Activated CD8-positive, alpha-beta T cell treated with anti-CD3 and anti-CD28 coated beads for 36 hours (primary cell): Measurements from ENCODE around the gene HABP2. TPM values are rescaled to one million over a fixed set of nuclear protein-coding genes. Genes with fewer than 3 reads are reported as not detected.

Source experiments
- ATAC-seq: fragments of 200-7000 bp; cut with Tn5 transposase; one replicate; pipeline ENCODE4 v1.10.0; 2021; ENCODE audit warnings: mild to moderate bottlenecking, moderate library complexity
- CTCF ChIA-PET: fragments of 350-600 bp; sonication (Branson Sonifier 250); formaldehyde crosslinking; loops from one replicate; lab custom pipeline; 2021; ENCODE audit warnings: antibody characterized with exemption; lab: Charles Lee
- POLR2A ChIA-PET: fragments of 350-600 bp; sonication (Branson Sonifier 250); formaldehyde crosslinking; loops from one replicate; lab custom pipeline; 2021; ENCODE audit warnings: antibody characterized with exemption; lab: Charles Lee
- DNase-seq: peaks from one replicate; pipeline ENCODE4 v3.0.0-alpha.2; 2020
- H3K27ac Mint-ChIP-seq: one replicate; pipeline ENCODE4 v1.8.0; 2021; ENCODE audit warnings: mild to moderate bottlenecking, mixed read lengths
- H3K27me3 Mint-ChIP-seq: one replicate; pipeline ENCODE4 v1.8.0; 2021; ENCODE audit warnings: mixed read lengths
- H3K36me3 Mint-ChIP-seq: one replicate; pipeline ENCODE4 v1.8.0; 2021; ENCODE audit warnings: low read depth, mixed read lengths
- H3K4me1 Mint-ChIP-seq: one replicate; pipeline ENCODE4 v1.8.0; 2021; ENCODE audit warnings: low read depth, mixed read lengths
- H3K4me3 Mint-ChIP-seq: one replicate; pipeline ENCODE4 v1.8.0; 2021; ENCODE audit warnings: mild to moderate bottlenecking, moderate library complexity, mixed read lengths
- H3K9me3 Mint-ChIP-seq: one replicate; pipeline ENCODE4 v1.8.0; 2021; ENCODE audit warnings: mixed read lengths
- intact Hi-C: fragments of 100-400 bp; cut with micrococcal nuclease; formaldehyde crosslinking; loops from one replicate; pipeline ENCODE4 v1.10.0; 2022
- total RNA-seq, 2 experiments: library from RNA; stranded (reverse); gene quantifications; one replicate each; pipeline ENCODE4 v1.2.3, GENCODE V29; 2021
- TF ChIP-seq, protein P1 (sequence below): fragments of 200-600 bp; IDR thresholded peaks from one replicate; pipeline ENCODE4 v1.8.0; 2022; ENCODE audit warnings: antibody characterized with exemption, mild to moderate bottlenecking

The HABP2 gene
- total RNA-seq, 2 experiments from 2014 or later = not detected

- intact Hi-C loops = no loop called here
- Mint-ChIP-seq H3K27ac (no peak overlapping the region), H3K36me3 (no peaks in the 10 kb centered on the region)
These were observed 78.2 kb downstream of the HABP2 start for GRCh38 chr10:113630929-113631533.

GRCh38 chr10:113631684-113632367 is 79.0 kb downstream of the HABP2 start:
- intact Hi-C loops = no loop called here
- DNase-seq = no peak
- H3K9me3 Mint-ChIP-seq = no peaks in the 10 kb centered on the region
- H3K4me3 Mint-ChIP-seq = no peak overlapping the region
- no peaks in the 10 kb centered on the region for H3K36me3 Mint-ChIP-seq
- H3K27me3 Mint-ChIP-seq = peaks cover 8% of the 10 kb centered on the region
- ATAC-seq = no peak
- ChIA-PET CTCF (no interaction called here), POLR2A (no interaction called here)
- no peaks in the 10 kb centered on the region for H3K4me1 Mint-ChIP-seq
- no peak overlapping the region for H3K27ac Mint-ChIP-seq
- TF ChIP-seq, protein P1, sequence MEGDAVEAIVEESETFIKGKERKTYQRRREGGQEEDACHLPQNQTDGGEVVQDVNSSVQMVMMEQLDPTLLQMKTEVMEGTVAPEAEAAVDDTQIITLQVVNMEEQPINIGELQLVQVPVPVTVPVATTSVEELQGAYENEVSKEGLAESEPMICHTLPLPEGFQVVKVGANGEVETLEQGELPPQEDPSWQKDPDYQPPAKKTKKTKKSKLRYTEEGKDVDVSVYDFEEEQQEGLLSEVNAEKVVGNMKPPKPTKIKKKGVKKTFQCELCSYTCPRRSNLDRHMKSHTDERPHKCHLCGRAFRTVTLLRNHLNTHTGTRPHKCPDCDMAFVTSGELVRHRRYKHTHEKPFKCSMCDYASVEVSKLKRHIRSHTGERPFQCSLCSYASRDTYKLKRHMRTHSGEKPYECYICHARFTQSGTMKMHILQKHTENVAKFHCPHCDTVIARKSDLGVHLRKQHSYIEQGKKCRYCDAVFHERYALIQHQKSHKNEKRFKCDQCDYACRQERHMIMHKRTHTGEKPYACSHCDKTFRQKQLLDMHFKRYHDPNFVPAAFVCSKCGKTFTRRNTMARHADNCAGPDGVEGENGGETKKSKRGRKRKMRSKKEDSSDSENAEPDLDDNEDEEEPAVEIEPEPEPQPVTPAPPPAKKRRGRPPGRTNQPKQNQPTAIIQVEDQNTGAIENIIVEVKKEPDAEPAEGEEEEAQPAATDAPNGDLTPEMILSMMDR = no peak

More at GRCh38 chr10:113630929-113631533, 78.2 kb downstream of the HABP2 start:
- Mint-ChIP-seq H3K4me1 (no peaks in the 10 kb centered on the region), H3K27me3 (peaks cover 7% of the 10 kb centered on the region), H3K9me3 (no peaks in the 10 kb centered on the region), H3K4me3 (no peak overlapping the region)
- TF ChIP-seq, protein P1 = no peak
- ChIA-PET CTCF (no interaction called here), POLR2A (no interaction called here)
- ATAC-seq (no peak), DNase-seq (no peak)

Other genes starting within 250 kb of the HABP2 start
- not detected for gene NRAP, start 111.0 kb downstream of the HABP2 start, total RNA-seq
- 10 to 100 TPM; 23.7 to 24.2 TPM for gene CASP7, start 126.9 kb downstream of the HABP2 start, total RNA-seq
- gene PLEKHS1, start 198.6 kb downstream of the HABP2 start, total RNA-seq = not detected